PC-3 (cell line): Measurements from ENCODE around the gene METTL27. TPM values are rescaled to one million over a fixed set of nuclear protein-coding genes. Genes with fewer than 3 reads are reported as not detected.

Source experiments
- ATAC-seq: fragments of 200-7000 bp; cut with Tn5 transposase; 2 replicates; pipeline ENCODE4 v1.9.1; 2020; ENCODE audit warnings: mild to moderate bottlenecking, moderate library complexity
- BruUV-seq: library from RNA; stranded (reverse); fragments of 400-500 nt; replicated peaks from 2 replicates; lab custom pipeline; 2021; lab: Mats Ljungman, UMichigan
- CTCF ChIA-PET: fragments of 300-600 bp; sonication (Branson Sonifier 250); formaldehyde crosslinking; loops from one replicate; lab custom pipeline; 2022; ENCODE audit warnings: antibody characterized with exemption; lab: Charles Lee
- POLR2A ChIA-PET: fragments of 300-600 bp; sonication (Branson Sonifier 250); formaldehyde crosslinking; loops from one replicate; lab custom pipeline; 2022; ENCODE audit warnings: antibody characterized with exemption; ENCODE audit not compliant: unreplicated experiment; lab: Charles Lee
- DNase-seq: peaks from one replicate; pipeline ENCODE4 v3.0.0-alpha.2; 2015
- H2AFZ ChIP-seq: fragments of 300-600 bp; sonication (generic); 2 replicates; pipeline ENCODE4 v1.6.0; 2016; ENCODE audit warnings: antibody characterized with exemption, low read length
- H3F3A ChIP-seq: fragments of 300-600 bp; sonication (generic); one replicate; pipeline ENCODE4 v1.6.0; 2017; ENCODE audit warnings: antibody characterized with exemption, low read length, control low read depth, mild to moderate bottlenecking; ENCODE audit not compliant: unreplicated experiment
- H3K27ac ChIP-seq: fragments of 300-600 bp; sonication (generic); 2 replicates; pipeline ENCODE4 v1.5.1; 2016; ENCODE audit warnings: mild to moderate bottlenecking, low read length
- H3K27me3 ChIP-seq: fragments of 300-600 bp; sonication (generic); 2 replicates; pipeline ENCODE4 v1.6.1; 2016; ENCODE audit warnings: low read length, mixed read lengths
- H3K36me3 ChIP-seq: fragments of 300-600 bp; sonication (generic); 2 replicates; pipeline ENCODE4 v1.6.1; 2016; ENCODE audit warnings: low read depth, mixed run types, low read length, mixed read lengths
- H3K4me1 ChIP-seq: fragments of 300-600 bp; sonication (generic); 2 replicates; pipeline ENCODE4 v1.5.1; 2016; ENCODE audit warnings: low read length; ENCODE audit not compliant: insufficient read depth
- H3K4me2 ChIP-seq: fragments of 300-600 bp; sonication (generic); 2 replicates; pipeline ENCODE4 v1.6.0; 2016; ENCODE audit warnings: low read length
- H3K4me3 ChIP-seq: fragments of 300-600 bp; sonication (generic); 2 replicates; pipeline ENCODE4 v1.5.1; 2016; ENCODE audit warnings: mild to moderate bottlenecking, low read length, mixed read lengths
- H3K79me2 ChIP-seq: fragments of 300-600 bp; sonication (generic); 2 replicates; pipeline ENCODE4 v1.6.1; 2017; ENCODE audit warnings: low read length, mixed read lengths
- H3K9ac ChIP-seq: fragments of 300-600 bp; sonication (generic); 2 replicates; pipeline ENCODE4 v1.6.0; 2016; ENCODE audit warnings: mild to moderate bottlenecking, low read length
- H3K9me2 ChIP-seq: fragments of 300-600 bp; sonication (generic); replicated peaks from 2 replicates; pipeline ENCODE4 v1.6.1; 2016; ENCODE audit warnings: mixed run types, low read length, mixed read lengths
- H3K9me3 ChIP-seq: fragments of 300-600 bp; sonication (generic); 2 replicates; pipeline ENCODE4 v1.6.1; 2016; ENCODE audit warnings: low read length, mixed read lengths
- H4K20me1 ChIP-seq: fragments of 300-600 bp; sonication (generic); 2 replicates; pipeline ENCODE4 v1.6.1; 2016; ENCODE audit warnings: low read length, mixed read lengths
- EZH2 ChIP-seq: fragments of 300-600 bp; sonication (generic); IDR thresholded peaks from one replicate; pipeline ENCODE4 v1.6.1; 2017; ENCODE audit warnings: antibody characterized with exemption, mild to moderate bottlenecking, low read length; ENCODE audit not compliant: unreplicated experiment
- EZH2phosphoT487 ChIP-seq: fragments of 300-600 bp; sonication (generic); IDR thresholded peaks from 2 replicates; pipeline ENCODE4 v1.6.1; 2018; ENCODE audit warnings: mild to moderate bottlenecking, antibody characterized with exemption, low read length, borderline replicate concordance
- intact Hi-C: fragments of 100-400 bp; cut with micrococcal nuclease; formaldehyde crosslinking; loops from 2 replicates; pipeline ENCODE4 v1.9.0; 2023
- total RNA-seq: library from RNA; depleted of rRNA; stranded (reverse); fragments of >200 nt; gene quantifications from 2 replicates; pipeline ENCODE4 v1.2.3, GENCODE V29; 2014; rRNA removed
- TF ChIP-seq, protein P1 (sequence below): fragments of 300-600 bp; sonication (generic); conservative IDR thresholded peaks from 2 replicates; pipeline ENCODE4 v1.5.1; 2017; ENCODE audit warnings: antibody characterized with exemption, low read depth, mild to moderate bottlenecking, low read length

Gene METTL27
- total RNA-seq, 1 experiment from 2014 or later: 3.3 TPM

DNA sequence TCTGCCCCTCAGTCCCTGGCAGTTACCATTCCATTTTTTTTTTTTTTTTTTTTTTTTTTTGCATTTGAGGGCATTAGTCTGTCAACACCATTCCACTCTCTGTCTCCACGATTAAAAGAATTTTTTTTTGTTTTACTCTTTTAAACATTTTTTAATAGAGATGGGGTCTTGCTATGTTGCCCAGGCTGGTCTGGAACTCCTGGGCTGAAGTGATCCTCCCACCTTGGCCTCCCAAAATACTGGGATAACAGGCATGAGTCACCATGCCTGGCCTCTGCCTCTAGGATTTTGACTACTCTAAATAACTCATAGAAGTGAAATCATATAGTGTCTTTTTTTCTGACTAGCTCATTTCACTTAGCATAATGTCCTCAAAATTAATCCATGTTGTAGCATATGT lies 55.7 kb downstream of the METTL27 start:
- Histone ChIP-seq H3K9me3 (no peaks in the 10 kb centered on the region), H3K9me2 (no peaks in the 10 kb centered on the region), H3K27ac (no peak overlapping the region), H4K20me1 (no peaks in the 10 kb centered on the region), H3K4me2 (no peak overlapping the region), H3K4me3 (no peak overlapping the region), H3F3A (no peaks in the 10 kb centered on the region), H3K9ac (no peak overlapping the region), H3K4me1 (no peaks in the 10 kb centered on the region), H3K36me3 (no peaks in the 10 kb centered on the region), H3K27me3 (no peaks in the 10 kb centered on the region), H2AFZ (no peak overlapping the region), H3K79me2 (no peaks in the 10 kb centered on the region)
- intact Hi-C loops: no loop called here
- DNase-seq: no peak
- CTCF ChIA-PET: no interaction called here
- no TSS peak for BruUV-seq
- no peak for TF ChIP-seq EZH2phosphoT487
- TF ChIP-seq, protein P1, sequence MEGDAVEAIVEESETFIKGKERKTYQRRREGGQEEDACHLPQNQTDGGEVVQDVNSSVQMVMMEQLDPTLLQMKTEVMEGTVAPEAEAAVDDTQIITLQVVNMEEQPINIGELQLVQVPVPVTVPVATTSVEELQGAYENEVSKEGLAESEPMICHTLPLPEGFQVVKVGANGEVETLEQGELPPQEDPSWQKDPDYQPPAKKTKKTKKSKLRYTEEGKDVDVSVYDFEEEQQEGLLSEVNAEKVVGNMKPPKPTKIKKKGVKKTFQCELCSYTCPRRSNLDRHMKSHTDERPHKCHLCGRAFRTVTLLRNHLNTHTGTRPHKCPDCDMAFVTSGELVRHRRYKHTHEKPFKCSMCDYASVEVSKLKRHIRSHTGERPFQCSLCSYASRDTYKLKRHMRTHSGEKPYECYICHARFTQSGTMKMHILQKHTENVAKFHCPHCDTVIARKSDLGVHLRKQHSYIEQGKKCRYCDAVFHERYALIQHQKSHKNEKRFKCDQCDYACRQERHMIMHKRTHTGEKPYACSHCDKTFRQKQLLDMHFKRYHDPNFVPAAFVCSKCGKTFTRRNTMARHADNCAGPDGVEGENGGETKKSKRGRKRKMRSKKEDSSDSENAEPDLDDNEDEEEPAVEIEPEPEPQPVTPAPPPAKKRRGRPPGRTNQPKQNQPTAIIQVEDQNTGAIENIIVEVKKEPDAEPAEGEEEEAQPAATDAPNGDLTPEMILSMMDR: no peak
- no peak for TF ChIP-seq EZH2
- POLR2A ChIA-PET: no interaction called here
- no peak for ATAC-seq

Other genes starting within 250 kb of the METTL27 start
- gene MLXIPL, start 218.0 kb downstream of the METTL27 start, total RNA-seq: 4.7 and 6.9 TPM in 2 replicates
- gene VPS37D, start 174.7 kb downstream of the METTL27 start, total RNA-seq: 6.3 and 7.7 TPM in 2 replicates
- 2.9 and 4.8 TPM in 2 replicates for gene DNAJC30, start 159.1 kb downstream of the METTL27 start, total RNA-seq
- 124 and 138 TPM in 2 replicates for gene BUD23, start 158.9 kb downstream of the METTL27 start, total RNA-seq
- gene STX1A, start 122.8 kb downstream of the METTL27 start, total RNA-seq: 145 and 163 TPM in 2 replicates
- 38.6 and 41.4 TPM in 2 replicates for gene ABHD11, start 103.7 kb downstream of the METTL27 start, total RNA-seq
- gene CLDN3, start 72.2 kb downstream of the METTL27 start, total RNA-seq: 51.6 and 70.7 TPM in 2 replicates
- gene CLDN4, start 11.5 kb downstream of the METTL27 start, total RNA-seq: 656 and 724 TPM in 2 replicates
- 3.8 TPM in 1 of 2 replicates, not detected in the other for gene TMEM270, start 18.6 kb upstream of the METTL27 start, total RNA-seq
- gene ELN, start 185.7 kb upstream of the METTL27 start, total RNA-seq: 0.07 TPM in 1 of 2 replicates, not detected in the other
- gene LIMK1, start 241.3 kb upstream of the METTL27 start, total RNA-seq: 40.3 and 54.3 TPM in 2 replicates